Testis (tissue), 2 donors: ENCODE results near the gene VSIG2.

ENCODE experiments used
- CTCF ChIP-seq, 3 experiments: fragments of 450-650 bp in 2 of 3; fragments of 200-600 bp in 1 of 3; sonication (generic) in 1 of 3; IDR thresholded peaks; one replicate each; pipeline ENCODE4 v1.5.1; 2016 to 2019; ENCODE audit warnings: antibody characterized with exemption in 3 of 3, mild to moderate bottlenecking in 2 of 3, moderate library complexity in 1 of 3
- POLR2A ChIP-seq: fragments of 450-650 bp; IDR thresholded peaks from one replicate; pipeline ENCODE4 v1.6.1; 2017; ENCODE audit warnings: antibody characterized with exemption, mild to moderate bottlenecking, moderate library complexity

- TF ChIP-seq CTCF (IDR thresholded peaks at IDR 0.05) (no peak), POLR2A (no peak)
Observed at GRCh38 chr11:124752471-124753102, 532 bp upstream of the VSIG2 start.
